Activated CD4-positive, alpha-beta T cell treated with anti-CD3 and anti-CD28 coated beads, Interleukin-2, amount 50 U/mL, for 1 hour (primary cell): ENCODE results near the gene SEZ6L.
A peak's percentile ranks its signal among the peaks of the same experiment; 100 is the strongest.
"Not testable (repeated sequence)": the region's sequence is repeated elsewhere in the genome, so short reads cannot be mapped to it uniquely, and the experiment has no call there.

Experiments
- DNase-seq: peaks from one replicate; pipeline ENCODE4 v3.0.0-alpha.2; 2020

The SEZ6L gene

DNA sequence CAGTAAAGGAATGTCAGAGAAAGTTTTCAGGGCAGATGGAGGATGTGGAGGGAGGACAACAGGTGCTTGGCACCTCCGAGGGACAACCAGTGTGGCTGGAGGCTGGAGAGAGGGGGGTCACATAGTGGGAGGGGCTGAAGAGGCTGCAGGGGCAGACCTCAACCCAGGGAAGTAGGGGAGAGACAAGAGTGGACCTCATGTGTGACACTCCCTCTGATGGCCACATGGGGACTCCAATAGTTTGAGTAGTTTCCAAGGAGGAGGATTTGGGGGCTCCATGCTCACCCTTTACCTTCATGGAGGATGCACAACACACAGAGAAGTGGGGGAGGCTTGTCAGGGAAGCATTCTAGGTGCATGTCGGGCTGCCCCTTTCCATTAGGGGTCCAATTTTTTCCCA lies 224.7 kb downstream of the SEZ6L start:
- no peak for DNase-seq

DNA sequence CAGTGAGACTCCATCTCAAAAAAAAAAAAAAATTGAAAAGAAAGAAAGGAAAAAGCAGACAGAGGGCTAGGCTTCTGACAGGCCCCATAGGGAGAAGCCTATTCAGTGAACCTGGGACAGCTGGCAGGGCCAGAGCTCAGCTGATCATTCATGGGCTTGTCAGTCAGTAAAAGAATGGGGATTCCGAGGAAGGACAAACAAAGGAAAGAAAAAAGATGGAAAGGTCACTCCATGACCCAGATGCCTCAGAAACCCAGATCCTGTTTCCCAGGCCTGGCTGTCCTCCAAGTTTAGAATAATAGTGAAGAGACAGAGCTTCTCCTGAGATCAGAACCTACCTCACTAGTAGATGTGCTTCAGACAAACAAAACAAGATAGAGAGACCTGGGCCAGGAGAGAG lies 225.5 kb downstream of the SEZ6L start:
- no peak for DNase-seq

DNA sequence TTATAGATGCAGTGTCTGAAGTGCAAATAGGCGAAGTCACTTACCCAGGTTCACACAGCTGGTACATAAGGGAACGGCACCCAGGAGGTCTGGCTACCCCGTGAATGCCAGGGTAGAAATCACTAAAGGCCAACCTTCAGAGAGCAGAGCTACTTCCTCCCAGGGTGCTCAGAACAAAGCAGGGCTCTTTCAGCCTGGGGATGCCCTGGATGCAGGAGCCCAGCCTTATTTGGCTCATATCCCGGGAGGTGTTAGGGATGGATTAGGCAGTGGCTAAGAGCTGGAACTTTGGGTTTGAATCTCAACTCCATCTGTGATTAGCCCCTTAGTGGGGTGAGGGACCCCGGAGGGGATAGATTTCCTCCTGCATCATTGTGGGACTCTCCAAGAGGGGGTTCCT lies 226.7 kb downstream of the SEZ6L start:
- no peak for DNase-seq

DNA sequence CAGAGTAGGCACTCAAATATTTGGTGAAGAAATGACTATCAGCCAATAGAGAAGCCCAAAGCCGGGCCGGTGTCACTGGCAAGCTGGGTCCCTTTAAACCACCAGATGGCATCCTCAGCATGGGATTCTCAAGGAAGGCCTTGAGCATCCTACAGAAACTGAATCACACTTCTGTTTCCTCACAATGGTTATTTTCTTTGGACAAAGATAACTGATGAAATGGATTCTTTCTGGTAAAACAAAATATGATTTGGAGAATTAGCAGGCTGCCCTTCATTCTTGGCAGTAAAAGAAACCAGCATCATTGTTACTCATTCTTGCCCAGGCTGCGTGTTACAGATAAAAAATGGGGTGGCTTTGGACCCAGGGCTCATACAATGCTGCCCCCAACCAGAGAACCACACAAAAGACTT lies 229.5 kb downstream of the SEZ6L start:
- DNase-seq, result peak; percentile 42

DNA sequence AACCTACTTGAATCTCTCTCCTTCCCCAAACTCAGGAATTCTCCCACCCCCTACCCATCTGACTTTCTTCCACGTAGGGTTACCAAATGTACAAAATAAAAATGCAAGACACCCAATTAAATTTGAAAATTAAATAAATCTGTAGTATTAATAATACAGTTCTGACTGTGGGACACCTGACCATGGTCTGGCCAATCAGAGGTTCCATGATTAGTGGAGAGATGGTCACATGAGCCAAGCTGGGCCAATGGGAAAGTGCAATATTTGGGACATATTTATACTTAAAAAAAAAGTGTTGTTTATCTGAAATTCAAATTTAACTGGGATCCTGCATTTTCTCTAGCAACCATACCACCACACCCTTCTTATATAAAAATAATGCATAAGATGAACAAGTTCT lies 230.0 kb downstream of the SEZ6L start:
- DNase-seq, result no peak

DNA sequence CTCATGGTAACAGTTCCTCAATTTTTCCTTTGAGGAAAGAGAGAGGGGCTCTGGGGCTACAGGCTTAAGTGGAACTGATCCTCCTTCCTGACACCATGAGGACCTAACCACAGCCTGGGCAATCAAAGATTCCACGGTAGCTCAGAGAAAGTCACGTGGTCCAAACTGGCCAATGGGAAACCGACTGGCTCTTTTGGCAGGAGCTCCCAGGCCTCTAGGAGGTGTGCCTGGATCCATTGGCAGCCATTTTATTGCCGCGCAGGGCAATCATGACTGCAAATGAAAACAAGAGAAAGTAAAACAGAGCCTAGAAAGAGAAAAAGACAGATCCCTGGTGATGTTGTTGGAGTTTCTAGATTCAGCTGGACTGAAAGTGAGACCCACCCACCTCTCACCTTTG lies 232.5 kb downstream of the SEZ6L start:
- DNase-seq, result no peak

DNA sequence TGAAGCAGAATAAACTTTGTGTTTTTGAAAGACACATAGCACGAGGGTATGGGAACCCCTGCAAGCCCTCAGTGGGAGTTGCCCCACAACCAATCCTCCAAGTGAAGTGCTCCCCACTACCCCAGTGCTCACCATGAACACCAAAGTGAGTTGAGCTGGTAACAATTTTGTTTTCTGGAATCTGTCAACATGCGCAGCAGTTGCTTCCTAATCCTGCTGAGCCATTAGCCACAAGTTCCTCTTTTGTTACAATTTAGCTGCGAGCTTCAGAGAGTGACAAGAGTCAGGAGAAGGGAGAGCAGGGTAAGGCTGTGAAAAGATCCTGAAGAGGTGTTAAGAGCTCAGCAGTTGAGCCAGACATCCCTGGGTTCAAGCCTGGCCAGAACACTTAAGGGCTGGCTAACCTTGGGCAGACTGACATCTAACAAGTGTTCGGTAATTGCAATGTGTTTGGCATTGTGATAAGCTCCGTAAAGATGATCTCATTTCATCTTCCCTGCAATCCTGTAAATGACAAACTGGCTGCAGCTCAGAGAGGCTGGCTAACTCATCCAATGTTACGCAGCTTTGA lies 235.7 kb downstream of the SEZ6L start:
- DNase-seq, result no peak

DNA sequence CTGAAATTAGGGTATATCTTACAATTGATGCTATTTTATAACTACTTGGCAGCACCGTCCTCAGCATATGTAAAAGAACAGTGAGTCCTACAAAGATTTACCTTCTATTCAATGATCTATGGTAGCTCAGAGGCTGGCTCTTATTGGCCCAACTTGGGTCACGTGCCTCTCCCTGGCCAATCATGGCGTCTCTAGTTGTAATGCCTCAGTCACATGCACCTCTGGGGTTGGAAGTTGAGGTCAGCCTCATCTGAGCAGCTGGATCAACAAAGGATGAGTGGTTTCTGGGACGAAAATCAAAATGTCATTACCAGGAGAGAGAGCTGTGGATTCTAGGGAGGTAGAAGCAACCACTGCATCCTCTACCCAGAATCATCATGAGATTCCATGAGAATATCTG lies 236.9 kb downstream of the SEZ6L start:
- DNase-seq, result no peak

DNA sequence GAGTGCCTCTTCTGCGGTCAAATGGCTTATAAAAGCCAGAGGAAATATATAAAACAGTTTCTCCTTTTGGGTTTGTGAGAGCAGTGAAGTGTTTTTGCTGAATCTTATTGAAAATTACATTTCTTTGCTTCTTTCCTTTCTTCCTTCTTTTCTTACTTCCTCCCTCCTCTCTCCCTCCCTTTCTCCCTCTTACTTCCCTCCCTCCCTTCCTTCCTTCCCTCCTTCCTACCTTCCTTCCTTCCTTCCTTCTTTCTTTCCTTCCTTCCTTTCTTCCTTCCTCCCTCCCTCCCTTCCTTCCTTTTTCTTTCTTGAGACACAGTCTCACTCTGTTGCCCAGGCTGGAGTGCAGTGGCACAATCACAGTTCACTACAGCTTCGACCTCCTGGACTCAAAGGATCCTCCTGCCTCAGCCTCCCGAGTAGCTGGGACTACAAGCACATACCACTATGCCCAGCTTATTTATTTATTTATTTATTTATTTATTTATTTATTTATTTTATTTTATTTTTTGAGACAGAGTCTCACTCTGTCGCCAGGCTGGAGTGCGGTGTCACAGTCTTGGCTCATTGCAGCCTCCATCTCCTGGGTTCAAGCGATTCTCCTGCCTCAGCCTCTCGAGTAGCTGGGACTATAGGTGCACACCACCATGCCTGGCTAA lies 239.4 kb downstream of the SEZ6L start:
- not testable (repeated sequence) for DNase-seq

DNA sequence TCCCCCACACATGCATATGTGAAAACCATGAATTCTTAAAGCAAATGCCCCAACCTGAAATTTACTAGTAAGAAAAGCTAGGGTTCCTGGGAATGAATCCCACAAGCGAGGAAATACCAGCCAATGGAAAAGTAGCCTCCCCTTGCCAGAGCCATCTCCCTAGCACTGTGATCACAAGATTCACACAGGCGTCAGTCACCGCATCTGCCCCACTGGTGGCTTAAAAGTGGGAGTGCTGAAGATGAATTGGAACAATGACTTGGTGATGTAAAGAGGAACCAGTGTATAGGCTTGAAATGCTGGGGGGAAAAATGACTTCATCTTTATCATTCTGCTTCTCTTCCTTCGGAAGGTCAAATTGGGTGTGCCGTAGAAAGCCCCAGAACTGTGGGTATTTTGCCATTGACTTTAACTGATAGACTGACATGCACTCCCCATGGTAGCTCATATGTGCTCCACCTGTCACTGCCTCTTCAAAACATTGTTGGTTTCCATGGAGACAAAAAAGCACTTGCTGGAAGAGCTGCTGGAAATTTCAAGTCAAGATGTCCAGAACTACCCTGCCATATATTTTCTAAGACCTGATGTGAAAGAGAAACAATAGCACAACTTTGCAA lies 240.6 kb downstream of the SEZ6L start:
- DNase-seq, result no peak

DNA sequence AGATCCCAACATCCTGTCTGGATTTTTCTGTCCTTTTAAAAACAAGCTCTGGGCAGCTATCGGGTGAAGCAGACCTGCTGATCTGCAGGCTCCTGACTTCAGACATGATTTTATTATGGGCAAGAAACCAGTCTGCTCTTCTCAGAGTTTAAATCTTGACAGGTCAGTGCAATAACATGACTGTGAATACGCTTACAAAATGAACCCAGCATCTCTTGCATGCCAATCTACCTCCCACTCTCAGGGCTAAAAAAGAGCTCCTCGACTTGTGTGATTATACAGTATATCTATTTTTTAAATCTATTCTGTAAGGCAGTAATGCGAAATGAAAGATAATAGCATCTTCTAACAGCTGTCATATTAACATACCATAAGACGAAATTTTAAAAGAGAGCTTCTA lies 241.1 kb downstream of the SEZ6L start:
- DNase-seq, result no peak

DNA sequence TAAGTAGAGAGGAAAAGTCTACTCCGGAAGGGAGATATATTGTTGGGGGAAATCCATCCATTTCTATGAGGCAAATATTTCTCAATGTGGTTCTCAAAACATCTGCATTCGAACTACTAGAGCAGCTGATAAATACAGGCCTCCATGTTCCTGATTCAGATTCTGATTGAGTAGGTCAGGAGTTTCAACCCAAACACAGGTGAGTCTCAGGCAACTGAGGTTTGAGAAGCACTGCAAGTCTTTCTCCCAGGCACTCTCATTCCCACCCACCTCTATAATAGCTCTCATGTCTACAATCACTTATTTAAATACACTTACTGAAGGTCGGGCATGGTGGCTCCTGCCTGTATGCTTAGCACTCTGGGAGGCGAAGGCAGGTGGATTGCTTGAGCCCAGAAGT lies 245.1 kb downstream of the SEZ6L start:
- no peak for DNase-seq

DNA sequence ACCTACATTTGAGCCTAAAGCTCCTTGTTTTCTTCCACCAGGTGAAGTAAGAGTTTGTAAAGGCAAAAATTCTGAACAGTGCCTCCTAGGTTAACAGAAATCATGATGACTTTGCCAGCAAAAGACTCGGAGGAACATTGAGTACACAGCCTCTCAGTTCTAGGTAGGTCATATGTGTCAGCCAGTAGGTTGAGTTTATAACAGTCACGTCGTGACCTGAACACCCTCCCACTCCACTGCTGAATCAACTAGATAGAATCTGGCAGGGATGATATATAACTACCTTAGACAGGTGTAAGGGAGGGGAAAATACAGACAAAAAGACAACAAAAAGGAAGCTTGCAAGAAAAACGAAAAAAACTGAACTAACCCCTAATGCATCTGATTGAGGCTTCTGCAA lies 247.0 kb downstream of the SEZ6L start:
- no peak for DNase-seq

DNA sequence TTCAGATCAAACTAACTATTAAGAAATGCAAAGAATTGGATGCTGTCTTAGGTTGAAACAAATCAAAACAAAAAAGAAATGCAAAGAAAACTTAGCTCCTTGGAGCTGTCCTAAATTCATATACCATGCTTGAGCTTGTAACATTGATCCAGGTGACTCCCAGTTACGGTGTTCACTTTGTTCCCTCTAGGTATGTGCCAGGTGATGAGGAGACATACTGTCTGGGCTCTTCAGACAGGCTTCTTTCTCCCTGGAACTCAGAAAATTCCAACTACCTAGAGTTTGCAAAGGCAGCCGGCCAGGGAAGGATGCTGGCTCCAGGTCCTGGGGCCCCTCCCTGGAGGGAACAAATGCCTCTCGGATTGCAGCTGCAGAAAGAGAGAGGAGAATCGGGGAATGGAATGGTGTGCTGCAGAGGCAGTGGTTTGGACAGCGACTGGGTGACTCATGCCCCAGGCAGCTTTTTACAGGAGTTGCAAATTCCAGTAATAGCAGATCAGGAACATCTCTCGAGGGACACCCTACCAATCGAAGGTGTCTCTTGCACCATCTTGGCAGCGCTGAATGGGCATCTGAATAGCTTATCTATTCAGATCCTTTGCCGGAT lies 247.5 kb downstream of the SEZ6L start:
- DNase-seq, result no peak

DNA sequence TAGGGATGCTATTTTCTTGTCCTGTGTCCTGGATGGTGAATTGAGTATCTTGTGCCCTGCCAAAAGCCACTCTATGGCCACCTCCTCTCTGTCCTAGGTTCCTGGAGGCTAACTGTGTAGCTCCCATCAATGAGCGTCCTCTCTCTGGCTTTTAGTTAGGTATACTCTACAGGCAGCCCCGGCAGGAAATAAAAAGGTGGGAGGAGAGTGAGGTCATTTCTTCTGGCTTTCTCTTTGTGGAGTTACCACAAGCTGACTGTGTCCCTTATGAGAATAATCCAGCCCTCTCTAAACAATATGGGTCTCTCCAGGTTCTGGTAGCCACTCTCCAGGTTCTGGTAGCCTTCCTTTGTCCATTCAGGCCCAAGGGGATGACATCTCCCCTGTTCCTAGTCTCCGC lies 248.1 kb downstream of the SEZ6L start:
- DNase-seq, result no peak

DNA sequence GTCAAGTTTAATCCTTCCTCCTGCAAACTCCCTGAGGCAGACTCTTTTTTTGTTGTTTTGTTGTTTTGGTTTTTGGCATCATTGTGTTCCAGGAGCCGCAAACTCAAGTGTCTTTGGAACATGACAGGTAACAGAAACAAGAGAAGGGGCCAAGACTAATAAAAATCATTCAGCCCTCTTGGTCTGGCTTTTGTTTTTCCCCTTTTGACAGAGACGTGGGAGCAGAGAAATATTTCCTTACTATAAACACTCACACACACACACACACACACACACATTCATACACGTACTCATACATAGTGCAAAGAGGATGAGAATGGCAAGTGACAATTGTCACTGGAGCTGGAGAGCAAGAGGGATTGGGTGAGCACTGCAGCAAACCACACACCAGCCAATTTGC lies 249.4 kb downstream of the SEZ6L start:
- DNase-seq, result no peak

DNA sequence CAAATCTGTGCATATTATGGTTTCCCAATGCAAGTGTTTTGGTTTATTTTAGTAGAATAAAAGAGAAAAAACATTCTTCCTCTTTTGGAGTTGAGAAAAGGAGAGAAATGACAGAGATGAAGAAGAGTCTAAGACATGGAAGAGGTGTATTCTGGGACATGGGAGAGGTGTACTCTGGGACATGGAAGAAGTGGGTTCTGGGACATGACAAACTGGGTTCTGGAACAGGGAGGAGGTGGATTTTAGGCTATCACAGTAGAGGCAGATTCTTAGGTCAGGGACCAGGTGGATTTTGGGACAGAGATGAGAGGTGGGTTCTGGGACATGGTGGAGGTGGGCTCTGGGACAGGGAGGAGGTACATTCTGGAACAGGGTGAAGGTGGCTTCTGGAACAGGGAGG lies 257.7 kb downstream of the SEZ6L start:
- DNase-seq, result no peak

DNA sequence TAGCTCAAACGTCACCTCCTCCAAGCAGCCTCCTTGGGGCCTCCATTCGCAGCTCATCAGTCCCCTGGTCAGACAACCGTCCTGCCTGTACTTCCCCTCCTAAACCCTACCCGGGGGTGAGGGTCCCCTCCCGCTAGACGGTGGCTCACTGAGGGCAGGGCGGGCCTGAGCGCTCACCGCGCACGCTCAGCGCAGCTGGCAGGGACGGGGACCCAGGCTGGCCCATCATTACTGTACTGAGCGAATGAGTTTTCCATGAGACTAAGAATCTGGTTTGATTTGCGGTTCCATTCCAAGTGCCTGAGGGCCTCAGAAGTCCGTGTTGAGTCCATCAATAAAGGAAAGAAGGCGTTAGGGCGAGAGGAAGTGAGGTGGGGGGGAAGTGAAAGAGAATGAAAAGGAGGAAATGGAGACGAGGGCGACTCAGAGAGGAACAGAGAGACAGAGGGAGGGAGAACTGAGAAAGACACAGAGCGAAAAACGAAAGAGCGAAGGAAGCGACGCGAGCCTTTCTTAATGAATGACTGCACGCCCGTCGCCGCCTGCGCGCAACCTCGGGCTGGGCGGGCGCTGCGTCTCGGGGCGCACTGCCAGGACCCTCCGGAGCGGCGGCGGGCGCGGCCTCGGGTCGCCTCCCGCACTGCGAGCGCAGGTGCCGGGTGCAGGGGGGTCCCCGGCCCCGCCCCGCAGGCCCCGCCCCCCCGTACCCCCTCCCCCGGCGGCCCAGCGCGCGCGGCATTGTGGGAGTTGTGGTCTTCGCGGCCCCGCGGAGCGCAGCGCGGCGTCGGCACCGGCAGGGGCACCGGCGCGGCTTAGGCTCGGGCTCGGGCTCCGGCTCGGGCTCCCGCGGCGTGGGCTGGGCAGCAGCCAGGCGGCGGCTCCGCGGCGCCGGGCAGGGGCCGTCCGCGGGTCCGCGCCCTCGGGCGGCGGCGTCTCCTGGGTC lies 259.5 kb downstream of the SEZ6L start, which contains the start of gene ASPHD2:
Gene ASPHD2, plus strand, starts transcription at position 746 of the 943 bp plus-strand sequence. CDS start 4,356 bp downstream, outside the sequence.
- DNase-seq, result peak; percentile 76

DNA sequence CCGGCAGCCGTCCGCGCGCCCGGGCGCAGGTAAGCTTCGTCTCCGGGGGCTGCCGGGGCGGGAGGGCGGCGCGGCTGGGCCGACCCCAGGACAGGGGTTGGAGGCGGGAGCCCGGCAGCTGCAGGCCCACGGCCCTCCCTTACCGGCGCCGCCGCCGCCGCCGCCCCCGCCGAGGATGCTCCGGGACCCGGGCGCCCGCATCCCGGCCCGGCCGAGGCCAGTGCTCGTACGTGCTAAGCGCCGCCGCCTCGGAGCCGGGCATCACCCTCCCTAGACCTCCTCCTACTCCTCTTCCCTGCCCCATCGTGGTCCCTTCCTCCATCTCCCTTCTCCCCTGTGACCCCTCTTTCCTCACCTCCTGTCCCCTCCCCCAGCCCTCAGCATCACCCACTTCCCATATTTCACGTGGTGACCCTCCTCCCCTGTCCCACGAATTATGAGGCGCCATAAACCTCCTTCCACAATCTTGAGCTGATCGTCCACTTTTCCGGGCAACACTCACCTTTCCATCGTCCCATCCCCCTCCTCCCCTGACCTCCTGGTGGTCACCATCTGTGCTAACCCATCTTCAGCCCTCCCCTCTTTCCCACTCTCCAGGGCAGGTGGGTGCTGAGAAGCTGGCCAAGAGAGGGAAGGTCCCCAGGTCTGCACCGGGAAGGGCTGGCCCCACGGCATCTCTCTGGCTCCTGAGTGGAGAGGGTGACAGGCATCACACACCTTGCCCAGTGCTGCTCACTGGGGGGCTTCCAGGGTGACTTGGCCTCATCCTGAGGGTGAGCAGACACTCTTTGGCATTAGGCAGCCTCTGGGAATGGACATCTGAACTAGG lies 260.4 kb downstream of the SEZ6L start:
- DNase-seq, result no peak

DNA sequence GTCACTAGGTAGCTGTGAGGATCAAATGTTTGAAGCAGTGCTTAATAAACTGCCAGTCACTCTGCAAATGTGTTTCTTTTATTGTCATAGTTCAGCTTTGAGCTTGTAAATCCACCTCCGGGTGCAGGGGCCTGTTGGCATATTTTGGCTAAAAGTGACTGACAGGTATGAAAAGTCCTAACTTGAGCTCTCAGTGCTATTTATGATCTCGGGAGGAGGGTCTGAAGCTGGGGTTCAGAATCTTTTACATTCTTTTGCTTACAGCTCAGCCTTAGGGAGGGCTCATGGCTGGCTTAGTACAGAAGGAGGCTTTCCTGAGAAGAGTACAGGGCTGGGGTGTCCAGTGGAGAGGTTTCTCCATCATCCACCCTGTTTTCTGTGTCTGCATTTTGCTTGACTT lies 261.3 kb downstream of the SEZ6L start:
- DNase-seq, result no peak

DNA sequence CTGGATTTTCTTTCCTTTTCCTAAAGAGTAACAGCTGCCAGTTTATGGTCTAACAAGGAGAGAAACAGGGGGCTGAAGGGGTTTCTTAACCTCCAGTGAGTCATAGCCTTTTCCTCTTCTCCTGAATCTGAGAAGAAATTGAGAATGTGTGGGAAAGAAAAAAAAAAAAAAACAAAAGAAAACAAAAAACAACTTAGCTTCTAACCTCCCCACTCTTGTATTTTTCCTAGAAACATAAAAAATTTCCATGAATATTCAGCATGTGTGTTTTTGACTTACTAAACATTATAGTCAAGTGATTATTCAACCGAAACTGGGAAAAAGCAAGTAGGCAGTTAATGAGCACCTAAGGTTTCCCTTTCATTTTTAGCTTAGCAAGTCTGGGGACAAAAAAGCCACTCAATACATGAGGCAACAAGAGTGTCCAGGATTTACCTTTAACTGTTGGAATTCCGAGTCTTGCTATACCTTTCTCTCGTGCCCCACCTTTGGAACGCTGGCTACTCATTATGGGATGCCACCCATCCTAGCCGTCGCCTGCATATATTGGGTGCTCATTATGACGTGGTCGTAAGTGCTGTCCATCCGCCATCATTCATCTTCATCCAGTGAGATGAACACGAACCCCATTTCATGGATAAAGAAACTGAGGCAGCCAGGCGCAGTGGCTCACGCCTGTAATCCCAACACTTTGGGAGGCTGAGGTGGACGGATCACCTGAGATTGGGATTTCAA lies 262.2 kb downstream of the SEZ6L start:
- DNase-seq, result no peak
